Adipose tissue (tissue), 3 donors: ENCODE measurements around the gene TRPM2. TPM values are rescaled to one million over a fixed set of nuclear protein-coding genes. Genes with fewer than 3 reads are reported as not detected.

Experiments used
- H3K27ac ChIP-seq: one replicate; pipeline ENCODE4 v1.5.1; 2013; ENCODE audit warnings: low read depth, low read length
- WGBS, 3 donors: extraction: QIAGEN DNeasy Blood & Tissue Kit; methylation state at CpG; one replicate each; pipeline ENCODE4 v1.1.7; 2013; 5-methylcytosine and 5-hydroxymethylcytosine counted together
- polyA plus RNA-seq, 3 donors: library from polyadenylated mRNA; stranded (reverse); fragments of 200-250 nt; gene quantifications; one replicate each; pipeline ENCODE4 v1.2.3, GENCODE V29; 2013
- donor health status: healthy with polysubstance abuse.
- donor health status: Bipolar disorder and iron deficiency.
- donor health status: healthy.

The TRPM2 gene
- polyA plus RNA-seq, 3 donors: 0.72 to 4.2 (median 1.9) TPM

GRCh38 chr21:44427241-44428120 is 74.1 kb downstream of the TRPM2 start:
- 80 to 94% (median 92%) methylated on average over 28 of the region's 28 CpGs for WGBS, 3 donors
- no peak overlapping the region for H3K27ac ChIP-seq

- no peak overlapping the region for H3K27ac ChIP-seq
- WGBS, 3 donors: 44 to 72% (median 66%) methylated on average over 3 of the region's 3 CpGs
Observed at GRCh38 chr21:44428281-44428960, 75.0 kb downstream of the TRPM2 start.

- 62 to 76% (median 72%) methylated on average over 1 of the region's 1 CpG for WGBS, 3 donors
- H3K27ac ChIP-seq: no peak overlapping the region
Observed at GRCh38 chr21:44429894-44430293, 76.5 kb downstream of the TRPM2 start.

GRCh38 chr21:44431300-44431699 is 77.9 kb downstream of the TRPM2 start:
- WGBS, 3 donors: 82 to 91% (median 91%) methylated on average over 4 of the region's 4 CpGs
- no peak overlapping the region for H3K27ac ChIP-seq

- no peak overlapping the region for H3K27ac ChIP-seq
- WGBS, 3 donors: 77 to 90% (median 83%) methylated on average over 33 to 34 of the region's 34 CpGs
Observed at GRCh38 chr21:44432841-44433790, 79.7 kb downstream of the TRPM2 start.

- no peak overlapping the region for H3K27ac ChIP-seq
- 87 to 94% (median 93%) methylated on average over 34 to 39 of the region's 39 CpGs for WGBS, 3 donors
Observed at GRCh38 chr21:44433791-44434567, 80.6 kb downstream of the TRPM2 start.

GRCh38 chr21:44434568-44434925 is 81.1 kb downstream of the TRPM2 start:
- WGBS, 3 donors: 75 to 84% (median 82%) methylated on average over 12 to 13 of the region's 13 CpGs

GRCh38 chr21:44434936-44435635 is 81.7 kb downstream of the TRPM2 start:
- 81 to 91% (median 89%) methylated on average over 24 to 28 of the region's 28 CpGs for WGBS, 3 donors
- H3K27ac ChIP-seq: no peak overlapping the region

More at GRCh38 chr21:44434568-44434925, 81.1 kb downstream of the TRPM2 start:
- no peak overlapping the region for H3K27ac ChIP-seq

GRCh38 chr21:44436111-44436611 is 82.7 kb downstream of the TRPM2 start:
- H3K27ac ChIP-seq: no peak overlapping the region
- WGBS, 3 donors: 81 to 93% (median 92%) methylated on average over 13 of the region's 13 CpGs

GRCh38 chr21:44436958-44437357 is 83.5 kb downstream of the TRPM2 start:
- no peak overlapping the region for H3K27ac ChIP-seq
- 81 to 89% (median 86%) methylated on average over 18 of the region's 18 CpGs for whole genome bisulfite sequencing, 3 donors

GRCh38 chr21:44437371-44437695 is 83.9 kb downstream of the TRPM2 start:
- 71 to 97% (median 87%) methylated on average over 5 of the region's 5 CpGs for WGBS, 3 donors
- no peak overlapping the region for H3K27ac ChIP-seq

GRCh38 chr21:44437696-44438431 is 84.4 kb downstream of the TRPM2 start:
- H3K27ac ChIP-seq: no peak overlapping the region
- WGBS, 3 donors: 85 to 90% (median 88%) methylated on average over 19 of the region's 19 CpGs

GRCh38 chr21:44438531-44439210 is 85.2 kb downstream of the TRPM2 start:
- no peak overlapping the region for H3K27ac ChIP-seq
- 35 to 80% (median 70%) methylated on average over 33 to 34 of the region's 34 CpGs for WGBS, 3 donors

GRCh38 chr21:44439211-44439600 is 85.8 kb downstream of the TRPM2 start:
- WGBS, 3 donors: 71 to 88% (median 86%) methylated on average over 11 of the region's 11 CpGs
- H3K27ac ChIP-seq: no peak overlapping the region

GRCh38 chr21:44440241-44441040 is 87.0 kb downstream of the TRPM2 start:
- no peak overlapping the region for H3K27ac ChIP-seq
- 79 to 81% (median 81%) methylated on average over 31 to 32 of the region's 33 CpGs for WGBS, 3 donors
